GM23338 (cell line): ENCODE data around the gene POLR3A. TPM values are rescaled to one million over a fixed set of nuclear protein-coding genes. Genes with fewer than 3 reads are reported as not detected.

Experiments used
- ATAC-seq: fragments of 200-7000 bp; cut with Tn5 transposase; 3 replicates; pipeline ENCODE4 v1.9.1; 2020
- DNase-seq: peaks from one replicate; pipeline ENCODE4 v3.0.0-alpha.2; 2015; ENCODE audit warnings: low spot score
- H2AFZ ChIP-seq: fragments of 200-600 bp; sonication (generic); 2 replicates; pipeline ENCODE4 v1.8.0; 2016; ENCODE audit warnings: antibody characterized with exemption, mild to moderate bottlenecking, moderate library complexity
- H3F3A ChIP-seq: fragments of 200-600 bp; sonication (generic); replicated peaks from 2 replicates; pipeline ENCODE4 v1.8.0; 2017; ENCODE audit warnings: antibody characterized with exemption, mixed run types, low read depth
- H3K27ac ChIP-seq: fragments of 200-600 bp; sonication (generic); 2 replicates; pipeline ENCODE4 v1.6.1; 2016; ENCODE audit warnings: low read depth
- H3K27me3 ChIP-seq: fragments of 200-600 bp; sonication (generic); 2 replicates; pipeline ENCODE4 v1.8.0; 2016; ENCODE audit warnings: mild to moderate bottlenecking, mixed run types, moderate library complexity; ENCODE audit not compliant: insufficient read depth
- H3K36me3 ChIP-seq: fragments of 200-600 bp; sonication (generic); 2 replicates; pipeline ENCODE4 v1.8.0; 2016; ENCODE audit warnings: mild to moderate bottlenecking; ENCODE audit not compliant: insufficient read depth
- H3K4me1 ChIP-seq: fragments of 200-600 bp; sonication (generic); 2 replicates; pipeline ENCODE4 v1.8.0; 2016; ENCODE audit warnings: mild to moderate bottlenecking, moderate library complexity; ENCODE audit not compliant: insufficient read depth
- H3K4me2 ChIP-seq: fragments of 200-600 bp; sonication (generic); 2 replicates; pipeline ENCODE4 v1.7.1; 2017; ENCODE audit warnings: mixed run types
- H3K4me3 ChIP-seq: fragments of 200-600 bp; sonication (generic); 2 replicates; pipeline ENCODE4 v1.6.1; 2016; ENCODE audit warnings: mixed run types
- H3K79me2 ChIP-seq: fragments of 200-600 bp; sonication (generic); replicated peaks from 2 replicates; pipeline ENCODE4 v1.8.0; 2017; ENCODE audit warnings: mild to moderate bottlenecking; ENCODE audit not compliant: insufficient read depth
- H3K9me2 ChIP-seq: fragments of 200-600 bp; sonication (generic); 2 replicates; pipeline ENCODE4 v1.8.0; 2017; ENCODE audit not compliant: insufficient read depth
- H4K20me1 ChIP-seq: fragments of 200-600 bp; sonication (generic); replicated peaks from 2 replicates; pipeline ENCODE4 v1.8.0; 2017; ENCODE audit warnings: mild to moderate bottlenecking; ENCODE audit not compliant: insufficient read depth
- H3K27ac Mint-ChIP-seq: 2 replicates; pipeline ENCODE4 v1.8.0; 2020; ENCODE audit warnings: inconsistent platforms, mild to moderate bottlenecking, moderate library complexity, mixed read lengths
- H3K27me3 Mint-ChIP-seq: 3 replicates; pipeline ENCODE4 v1.8.0; 2022; ENCODE audit warnings: low read depth, mild to moderate bottlenecking, moderate library complexity, mixed read lengths, inconsistent platforms; ENCODE audit not compliant: insufficient read depth, poor library complexity
- H3K36me3 Mint-ChIP-seq: 3 replicates; pipeline ENCODE4 v1.8.0; 2021; ENCODE audit warnings: low read depth, mild to moderate bottlenecking, inconsistent platforms, moderate library complexity, mixed read lengths
- H3K4me1 Mint-ChIP-seq: 3 replicates; pipeline ENCODE4 v1.8.0; 2020; ENCODE audit warnings: mild to moderate bottlenecking, inconsistent platforms, mixed read lengths
- H3K4me3 Mint-ChIP-seq: 3 replicates; pipeline ENCODE4 v1.8.0; 2021; ENCODE audit warnings: moderate library complexity, mild to moderate bottlenecking, inconsistent platforms, mixed read lengths
- H3K9me3 Mint-ChIP-seq: 3 replicates; pipeline ENCODE4 v1.8.0; 2020; ENCODE audit warnings: moderate library complexity, mild to moderate bottlenecking, inconsistent platforms, mixed read lengths
- CREB1 ChIP-seq: fragments of 250-450 bp; sonication (Bioruptor Pico); IDR thresholded peaks from 2 replicates; pipeline ENCODE4 v1.5.0; 2020; ENCODE audit warnings: low read depth, mild to moderate bottlenecking, moderate library complexity
- EZH2 ChIP-seq: fragments of 200-600 bp; sonication (generic); IDR thresholded peaks from one replicate; pipeline ENCODE4 v1.8.0; 2017; ENCODE audit warnings: antibody characterized with exemption, mild to moderate bottlenecking, low read depth; ENCODE audit not compliant: unreplicated experiment
- EZH2phosphoT487 ChIP-seq: fragments of 200-600 bp; sonication (generic); IDR thresholded peaks from one replicate; pipeline ENCODE4 v1.8.1; 2018; ENCODE audit warnings: antibody characterized with exemption; ENCODE audit not compliant: unreplicated experiment
- JUNB ChIP-seq: IDR thresholded peaks from one replicate; pipeline ENCODE4 v1.6.1; 2016; ENCODE audit warnings: antibody characterized with exemption; ENCODE audit not compliant: unreplicated experiment
- NANOG ChIP-seq: IDR thresholded peaks from 2 replicates; pipeline ENCODE4 v1.6.1; 2016; ENCODE audit warnings: antibody characterized with exemption, borderline replicate concordance
- ZNF114 ChIP-seq: fragments of 250-450 bp; sonication (Bioruptor Pico); IDR thresholded peaks from 2 replicates; pipeline ENCODE4 v1.5.0; 2020; ENCODE audit warnings: mild to moderate bottlenecking, moderate library complexity
- ZNF331 ChIP-seq: fragments of 250-450 bp; sonication (Bioruptor Pico); IDR thresholded peaks from 2 replicates; pipeline ENCODE4 v1.5.0; 2020; ENCODE audit warnings: low read depth, mild to moderate bottlenecking, moderate library complexity
- polyA plus RNA-seq: library from polyadenylated mRNA; unstranded; fragments of >200 nt; fragmentation: Nextera tagmentation; extraction: Ambion mirVana; gene quantifications from 2 replicates; pipeline ENCODE4 v1.2.1, GENCODE V29; 2016
- total RNA-seq: library from RNA; depleted of rRNA; stranded (reverse); fragments of >200 nt; shearing (Covaris generic); gene quantifications from 2 replicates; pipeline ENCODE4 v1.2.3, GENCODE V29; 2014
- TF ChIP-seq, protein P1 (sequence below): fragments of 250-450 bp; sonication (Bioruptor Pico); IDR thresholded peaks from 2 replicates; pipeline ENCODE4 v1.5.0; 2020; ENCODE audit warnings: mild to moderate bottlenecking, moderate library complexity
- TF ChIP-seq, protein P2 (sequence below), 2 experiments: fragments of 200-600 bp in 1 of 2; sonication (generic) in 1 of 2; conservative IDR thresholded peaks; 2 replicates each; pipeline versions ENCODE4 v1.5.1 to v1.6.1; 2016 to 2017; ENCODE audit warnings: antibody characterized with exemption in 2 of 2, low read depth in 2 of 2, mild to moderate bottlenecking in 2 of 2, moderate library complexity in 1 of 2
- TF ChIP-seq, protein P3 (sequence below): IDR thresholded peaks from 2 replicates; pipeline ENCODE4 v1.6.1; 2016; ENCODE audit warnings: antibody characterized with exemption

Gene POLR3A
- total and polyA plus RNA-seq, 2 experiments from 2014 or later: 11.6 to 35.5 TPM

DNA sequence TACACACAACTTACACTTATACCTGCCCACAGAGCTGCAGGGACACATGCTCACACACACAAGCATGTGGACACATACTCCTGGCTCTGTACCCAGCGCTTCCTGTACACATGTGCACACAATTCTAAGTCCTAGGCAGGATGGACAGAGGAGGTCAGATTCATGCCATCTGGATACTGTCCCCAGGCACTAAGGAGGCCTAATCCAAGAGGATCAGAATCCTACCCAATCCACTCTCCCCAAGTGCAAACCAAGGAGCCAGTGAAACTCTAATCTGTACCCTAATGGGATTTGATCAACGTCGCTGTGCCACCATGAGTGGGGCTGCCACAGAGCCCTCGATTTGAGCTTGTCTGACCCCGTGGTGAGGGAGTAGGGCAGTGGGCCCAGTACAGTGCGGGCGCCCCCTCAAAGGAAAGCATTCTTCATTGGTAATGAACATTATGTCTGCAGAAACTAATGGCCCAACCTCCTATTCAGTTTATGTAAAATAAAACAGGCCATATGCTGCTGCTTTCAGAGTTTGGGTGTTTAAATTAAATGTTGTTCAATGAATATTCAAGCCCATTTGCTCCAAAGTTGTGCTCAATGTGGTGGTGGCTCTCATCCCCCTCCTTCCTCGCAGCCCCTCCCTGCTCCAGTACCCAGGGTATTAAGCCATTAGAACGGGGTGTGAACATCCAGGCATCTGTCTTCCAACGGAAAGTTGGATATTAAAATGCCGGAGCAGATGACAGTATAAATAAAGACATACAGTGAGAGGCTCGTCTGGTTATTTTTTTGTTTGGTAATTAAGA is 30.8 kb upstream of the POLR3A start (continued):
- TF ChIP-seq, protein P1, sequence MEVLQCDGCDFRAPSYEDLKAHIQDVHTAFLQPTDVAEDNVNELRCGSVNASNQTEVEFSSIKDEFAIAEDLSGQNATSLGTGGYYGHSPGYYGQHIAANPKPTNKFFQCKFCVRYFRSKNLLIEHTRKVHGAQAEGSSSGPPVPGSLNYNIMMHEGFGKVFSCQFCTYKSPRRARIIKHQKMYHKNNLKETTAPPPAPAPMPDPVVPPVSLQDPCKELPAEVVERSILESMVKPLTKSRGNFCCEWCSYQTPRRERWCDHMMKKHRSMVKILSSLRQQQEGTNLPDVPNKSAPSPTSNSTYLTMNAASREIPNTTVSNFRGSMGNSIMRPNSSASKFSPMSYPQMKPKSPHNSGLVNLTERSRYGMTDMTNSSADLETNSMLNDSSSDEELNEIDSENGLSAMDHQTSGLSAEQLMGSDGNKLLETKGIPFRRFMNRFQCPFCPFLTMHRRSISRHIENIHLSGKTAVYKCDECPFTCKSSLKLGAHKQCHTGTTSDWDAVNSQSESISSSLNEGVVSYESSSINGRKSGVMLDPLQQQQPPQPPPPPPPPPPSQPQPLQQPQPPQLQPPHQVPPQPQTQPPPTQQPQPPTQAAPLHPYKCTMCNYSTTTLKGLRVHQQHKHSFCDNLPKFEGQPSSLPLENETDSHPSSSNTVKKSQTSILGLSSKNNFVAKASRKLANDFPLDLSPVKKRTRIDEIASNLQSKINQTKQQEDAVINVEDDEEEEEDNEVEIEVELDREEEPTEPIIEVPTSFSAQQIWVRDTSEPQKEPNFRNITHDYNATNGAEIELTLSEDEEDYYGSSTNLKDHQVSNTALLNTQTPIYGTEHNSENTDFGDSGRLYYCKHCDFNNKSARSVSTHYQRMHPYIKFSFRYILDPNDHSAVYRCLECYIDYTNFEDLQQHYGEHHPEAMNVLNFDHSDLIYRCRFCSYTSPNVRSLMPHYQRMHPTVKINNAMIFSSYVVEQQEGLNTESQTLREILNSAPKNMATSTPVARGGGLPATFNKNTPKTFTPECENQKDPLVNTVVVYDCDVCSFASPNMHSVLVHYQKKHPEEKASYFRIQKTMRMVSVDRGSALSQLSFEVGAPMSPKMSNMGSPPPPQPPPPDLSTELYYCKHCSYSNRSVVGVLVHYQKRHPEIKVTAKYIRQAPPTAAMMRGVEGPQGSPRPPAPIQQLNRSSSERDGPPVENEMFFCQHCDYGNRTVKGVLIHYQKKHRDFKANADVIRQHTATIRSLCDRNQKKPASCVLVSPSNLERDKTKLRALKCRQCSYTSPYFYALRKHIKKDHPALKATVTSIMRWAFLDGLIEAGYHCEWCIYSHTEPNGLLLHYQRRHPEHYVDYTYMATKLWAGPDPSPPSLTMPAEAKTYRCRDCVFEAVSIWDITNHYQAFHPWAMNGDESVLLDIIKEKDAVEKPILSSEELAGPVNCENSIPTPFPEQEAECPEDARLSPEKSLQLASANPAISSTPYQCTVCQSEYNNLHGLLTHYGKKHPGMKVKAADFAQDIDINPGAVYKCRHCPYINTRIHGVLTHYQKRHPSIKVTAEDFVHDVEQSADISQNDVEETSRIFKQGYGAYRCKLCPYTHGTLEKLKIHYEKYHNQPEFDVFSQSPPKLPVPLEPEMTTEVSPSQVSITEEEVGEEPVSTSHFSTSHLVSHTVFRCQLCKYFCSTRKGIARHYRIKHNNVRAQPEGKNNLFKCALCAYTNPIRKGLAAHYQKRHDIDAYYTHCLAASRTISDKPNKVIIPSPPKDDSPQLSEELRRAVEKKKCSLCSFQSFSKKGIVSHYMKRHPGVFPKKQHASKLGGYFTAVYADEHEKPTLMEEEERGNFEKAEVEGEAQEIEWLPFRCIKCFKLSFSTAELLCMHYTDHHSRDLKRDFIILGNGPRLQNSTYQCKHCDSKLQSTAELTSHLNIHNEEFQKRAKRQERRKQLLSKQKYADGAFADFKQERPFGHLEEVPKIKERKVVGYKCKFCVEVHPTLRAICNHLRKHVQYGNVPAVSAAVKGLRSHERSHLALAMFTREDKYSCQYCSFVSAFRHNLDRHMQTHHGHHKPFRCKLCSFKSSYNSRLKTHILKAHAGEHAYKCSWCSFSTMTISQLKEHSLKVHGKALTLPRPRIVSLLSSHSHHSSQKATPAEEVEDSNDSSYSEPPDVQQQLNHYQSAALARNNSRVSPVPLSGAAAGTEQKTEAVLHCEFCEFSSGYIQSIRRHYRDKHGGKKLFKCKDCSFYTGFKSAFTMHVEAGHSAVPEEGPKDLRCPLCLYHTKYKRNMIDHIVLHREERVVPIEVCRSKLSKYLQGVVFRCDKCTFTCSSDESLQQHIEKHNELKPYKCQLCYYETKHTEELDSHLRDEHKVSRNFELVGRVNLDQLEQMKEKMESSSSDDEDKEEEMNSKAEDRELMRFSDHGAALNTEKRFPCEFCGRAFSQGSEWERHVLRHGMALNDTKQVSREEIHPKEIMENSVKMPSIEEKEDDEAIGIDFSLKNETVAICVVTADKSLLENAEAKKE (CRISPR knock-in tag): no peak
- no peak for TF ChIP-seq JUNB
- no peak for TF ChIP-seq EZH2
- TF ChIP-seq, protein P2, sequence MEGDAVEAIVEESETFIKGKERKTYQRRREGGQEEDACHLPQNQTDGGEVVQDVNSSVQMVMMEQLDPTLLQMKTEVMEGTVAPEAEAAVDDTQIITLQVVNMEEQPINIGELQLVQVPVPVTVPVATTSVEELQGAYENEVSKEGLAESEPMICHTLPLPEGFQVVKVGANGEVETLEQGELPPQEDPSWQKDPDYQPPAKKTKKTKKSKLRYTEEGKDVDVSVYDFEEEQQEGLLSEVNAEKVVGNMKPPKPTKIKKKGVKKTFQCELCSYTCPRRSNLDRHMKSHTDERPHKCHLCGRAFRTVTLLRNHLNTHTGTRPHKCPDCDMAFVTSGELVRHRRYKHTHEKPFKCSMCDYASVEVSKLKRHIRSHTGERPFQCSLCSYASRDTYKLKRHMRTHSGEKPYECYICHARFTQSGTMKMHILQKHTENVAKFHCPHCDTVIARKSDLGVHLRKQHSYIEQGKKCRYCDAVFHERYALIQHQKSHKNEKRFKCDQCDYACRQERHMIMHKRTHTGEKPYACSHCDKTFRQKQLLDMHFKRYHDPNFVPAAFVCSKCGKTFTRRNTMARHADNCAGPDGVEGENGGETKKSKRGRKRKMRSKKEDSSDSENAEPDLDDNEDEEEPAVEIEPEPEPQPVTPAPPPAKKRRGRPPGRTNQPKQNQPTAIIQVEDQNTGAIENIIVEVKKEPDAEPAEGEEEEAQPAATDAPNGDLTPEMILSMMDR (conservative IDR thresholded peaks at IDR 0.05; ENCODE audit: low read depth in 2 of 2): no peak

DNA sequence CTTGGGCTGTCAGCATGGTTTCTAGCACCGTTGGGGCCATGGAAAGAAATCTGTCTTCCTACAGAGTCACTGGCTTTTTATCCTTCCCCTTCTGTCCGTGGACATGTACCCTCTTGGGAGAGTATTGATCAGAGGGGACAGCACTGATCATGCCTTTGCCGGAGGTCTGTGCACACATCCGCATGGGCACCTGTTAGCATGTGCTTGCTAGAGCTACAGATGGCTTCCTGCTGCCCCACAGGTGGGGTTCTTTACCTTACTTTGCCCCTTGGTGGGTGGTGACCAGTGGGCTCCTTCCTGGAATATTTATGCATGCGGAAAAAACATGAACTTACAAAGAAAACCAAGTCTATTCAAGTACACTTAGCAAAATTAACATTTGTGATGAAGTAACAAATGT is 29.2 kb upstream of the POLR3A start:
- no peaks in the 10 kb centered on the region for H3K9me3 Mint-ChIP-seq
- Histone ChIP-seq H2AFZ (no peak overlapping the region), H3K79me2 (no peaks in the 10 kb centered on the region), H3K9me2 (no peaks in the 10 kb centered on the region), H4K20me1 (no peaks in the 10 kb centered on the region), H3K27me3 (no peaks in the 10 kb centered on the region), H3K4me3 (no peak overlapping the region), H3K27ac (no peak overlapping the region), H3K36me3 (no peaks in the 10 kb centered on the region), H3K4me1 (no peaks in the 10 kb centered on the region), H3K4me2 (no peak overlapping the region), H3F3A (no peaks in the 10 kb centered on the region)
- no peak overlapping the region for H3K4me3 Mint-ChIP-seq
- no peak overlapping the region for H3K27ac Mint-ChIP-seq
- peaks cover 5% of the 10 kb centered on the region; the same call in 1 of the 3 replicates for H3K36me3 Mint-ChIP-seq
- H3K4me1 Mint-ChIP-seq: peaks cover 5% of the 10 kb centered on the region; the same call in 1 of the 3 replicates
- no peak for ATAC-seq
- no peak for DNase-seq
- H3K27me3 Mint-ChIP-seq: peaks cover 3% of the 10 kb centered on the region
- TF ChIP-seq EZH2phosphoT487: no peak
- TF ChIP-seq, protein P2 (conservative IDR thresholded peaks at IDR 0.05; ENCODE audit: low read depth in 2 of 2): no peak
- no peak for TF ChIP-seq ZNF331
- no peak for TF ChIP-seq CREB1 (CRISPR knock-in tag)
- no peak for TF ChIP-seq ZNF114
- TF ChIP-seq NANOG: no peak
- TF ChIP-seq JUNB: no peak
- TF ChIP-seq, protein P3, sequence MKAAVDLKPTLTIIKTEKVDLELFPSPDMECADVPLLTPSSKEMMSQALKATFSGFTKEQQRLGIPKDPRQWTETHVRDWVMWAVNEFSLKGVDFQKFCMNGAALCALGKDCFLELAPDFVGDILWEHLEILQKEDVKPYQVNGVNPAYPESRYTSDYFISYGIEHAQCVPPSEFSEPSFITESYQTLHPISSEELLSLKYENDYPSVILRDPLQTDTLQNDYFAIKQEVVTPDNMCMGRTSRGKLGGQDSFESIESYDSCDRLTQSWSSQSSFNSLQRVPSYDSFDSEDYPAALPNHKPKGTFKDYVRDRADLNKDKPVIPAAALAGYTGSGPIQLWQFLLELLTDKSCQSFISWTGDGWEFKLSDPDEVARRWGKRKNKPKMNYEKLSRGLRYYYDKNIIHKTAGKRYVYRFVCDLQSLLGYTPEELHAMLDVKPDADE: no peak
